ENCODE measurements around the gene ALG8.

GRCh38 chr11:78177216-78177615, 37.8 kb upstream of the ALG8 start:
- TF ChIP-seq CTCF (conservative IDR thresholded peaks at IDR 0.05; ENCODE audit: low read depth in 2 of 2) (no peak), POLR2AphosphoS5 (IDR thresholded peaks at IDR 0.05; ENCODE audit: low read depth) (no peak), EZH2 (IDR thresholded peaks at IDR 0.05; ENCODE audit: low read depth, unreplicated experiment) (no peak), EZH2phosphoT487 (IDR thresholded peaks at IDR 0.05; ENCODE audit: unreplicated experiment) (no peak), CREB1 (CRISPR knock-in tag; IDR thresholded peaks at IDR 0.05; ENCODE audit: low read depth) (no peak)

Measured in GM23338 (cell line).